Tibial nerve (tissue), 3 donors: ENCODE measurements around the gene TAP2.

Source experiments
- EP300 ChIP-seq, 2 donors: sonication (generic); formaldehyde crosslinking; IDR thresholded peaks; one replicate each; pipeline ENCODE4 v1.6.1; 2017; ENCODE audit warnings: antibody characterized with exemption in 2 of 2, mild to moderate bottlenecking in 1 of 2
- POLR2A ChIP-seq, 2 donors: fragments of 450-650 bp; IDR thresholded peaks; one replicate each; pipeline ENCODE4 v1.6.1; 2017; ENCODE audit warnings: antibody characterized with exemption in 2 of 2, mild to moderate bottlenecking in 2 of 2, moderate library complexity in 2 of 2

- no peak for TF ChIP-seq POLR2A (IDR thresholded peaks at IDR 0.05)
- no peak for TF ChIP-seq EP300 (IDR thresholded peaks at IDR 0.05)
Measured at GRCh38 chr6:32860674-32861073, 22.1 kb upstream of the TAP2 start.
